ENCODE measurements around the gene GPX6. TPM values are rescaled to one million over a fixed set of nuclear protein-coding genes. Genes with fewer than 3 reads are reported as not detected.
"Not testable (repeated sequence)": the region's sequence is repeated elsewhere in the genome, so short reads cannot be mapped to it uniquely, and the experiment has no call there.

GPX6 gene
- total RNA-seq, 1 donor from 2014 or later: not detected

DNA sequence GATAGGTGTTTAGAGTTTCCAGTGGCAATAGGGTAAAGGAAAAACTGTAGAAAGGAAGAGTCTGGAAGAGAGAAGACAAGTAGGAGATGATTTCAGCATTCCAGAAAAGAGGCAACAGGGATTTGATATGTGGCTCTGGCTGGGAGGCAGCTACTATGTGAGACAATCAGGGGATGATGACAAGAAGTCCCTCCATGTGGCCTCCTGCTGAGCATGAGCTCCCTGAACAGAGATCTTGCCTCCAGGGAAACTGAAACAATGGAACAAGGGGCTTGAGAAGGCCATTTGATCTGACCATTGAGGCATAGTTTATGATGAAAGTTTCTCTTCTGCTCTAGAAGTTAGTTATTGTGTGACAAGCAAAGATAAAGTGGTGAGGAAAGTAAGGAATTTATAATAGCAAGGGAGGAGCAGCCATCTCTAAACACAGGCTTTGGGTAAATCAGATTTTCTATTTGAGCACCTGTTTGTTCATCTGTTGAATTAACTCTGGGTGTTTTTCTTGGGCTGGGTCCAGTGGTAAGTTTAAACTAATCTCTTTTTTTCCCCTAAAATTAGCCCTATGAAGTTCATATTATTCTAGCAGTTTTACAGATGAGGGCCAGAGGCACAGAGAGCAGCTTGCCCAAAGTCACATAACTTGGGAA, 7.1 kb upstream of the GPX6 start:
- Histone ChIP-seq H3K4me3 (no peak overlapping the region), H3K4me1 (no peaks in the 10 kb centered on the region), H3K9me3 (no peaks in the 10 kb centered on the region), H3K27me3 (peaks cover 19% of the 10 kb centered on the region), H3K36me3 (no peaks in the 10 kb centered on the region), H3K27ac (no peak overlapping the region)
- no peak for ATAC-seq
- TF ChIP-seq, protein P1, sequence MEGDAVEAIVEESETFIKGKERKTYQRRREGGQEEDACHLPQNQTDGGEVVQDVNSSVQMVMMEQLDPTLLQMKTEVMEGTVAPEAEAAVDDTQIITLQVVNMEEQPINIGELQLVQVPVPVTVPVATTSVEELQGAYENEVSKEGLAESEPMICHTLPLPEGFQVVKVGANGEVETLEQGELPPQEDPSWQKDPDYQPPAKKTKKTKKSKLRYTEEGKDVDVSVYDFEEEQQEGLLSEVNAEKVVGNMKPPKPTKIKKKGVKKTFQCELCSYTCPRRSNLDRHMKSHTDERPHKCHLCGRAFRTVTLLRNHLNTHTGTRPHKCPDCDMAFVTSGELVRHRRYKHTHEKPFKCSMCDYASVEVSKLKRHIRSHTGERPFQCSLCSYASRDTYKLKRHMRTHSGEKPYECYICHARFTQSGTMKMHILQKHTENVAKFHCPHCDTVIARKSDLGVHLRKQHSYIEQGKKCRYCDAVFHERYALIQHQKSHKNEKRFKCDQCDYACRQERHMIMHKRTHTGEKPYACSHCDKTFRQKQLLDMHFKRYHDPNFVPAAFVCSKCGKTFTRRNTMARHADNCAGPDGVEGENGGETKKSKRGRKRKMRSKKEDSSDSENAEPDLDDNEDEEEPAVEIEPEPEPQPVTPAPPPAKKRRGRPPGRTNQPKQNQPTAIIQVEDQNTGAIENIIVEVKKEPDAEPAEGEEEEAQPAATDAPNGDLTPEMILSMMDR (IDR thresholded peaks at IDR 0.05): no peak
- DNase-seq: no peak
- intact Hi-C loops (cut with DNase I): no loop called here

DNA sequence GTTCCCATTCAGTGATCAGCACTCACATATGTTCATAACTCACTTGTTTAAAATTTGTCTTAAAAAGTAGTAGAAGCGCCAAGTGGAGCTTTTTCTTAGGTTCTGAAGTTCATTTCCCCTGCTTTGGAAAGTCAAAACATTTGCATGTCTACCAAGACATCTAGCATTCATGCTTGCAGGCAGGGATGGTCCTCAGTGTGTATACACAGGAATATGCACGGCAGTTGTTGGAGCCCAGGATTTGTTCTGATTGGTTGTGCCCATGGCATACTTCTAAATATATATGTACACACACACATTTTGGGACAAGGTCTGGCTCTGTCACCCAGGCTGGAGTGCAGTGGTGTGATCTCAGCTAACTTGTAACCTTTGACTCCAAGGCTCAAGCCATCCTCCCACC, 2.4 kb upstream of the GPX6 start:
- H3K9me3 ChIP-seq: no peaks in the 10 kb centered on the region
- no peak for DNase-seq
- no peak overlapping the region for H3K27ac ChIP-seq
- intact Hi-C loops (cut with DNase I): no loop called here
- H3K4me1 ChIP-seq: no peaks in the 10 kb centered on the region
- TF ChIP-seq, protein P1 (IDR thresholded peaks at IDR 0.05): no peak
- ATAC-seq: no peak
- H3K4me3 ChIP-seq: no peak overlapping the region
- H3K36me3 ChIP-seq: no peaks in the 10 kb centered on the region
- no peaks in the 10 kb centered on the region for H3K27me3 ChIP-seq

DNA sequence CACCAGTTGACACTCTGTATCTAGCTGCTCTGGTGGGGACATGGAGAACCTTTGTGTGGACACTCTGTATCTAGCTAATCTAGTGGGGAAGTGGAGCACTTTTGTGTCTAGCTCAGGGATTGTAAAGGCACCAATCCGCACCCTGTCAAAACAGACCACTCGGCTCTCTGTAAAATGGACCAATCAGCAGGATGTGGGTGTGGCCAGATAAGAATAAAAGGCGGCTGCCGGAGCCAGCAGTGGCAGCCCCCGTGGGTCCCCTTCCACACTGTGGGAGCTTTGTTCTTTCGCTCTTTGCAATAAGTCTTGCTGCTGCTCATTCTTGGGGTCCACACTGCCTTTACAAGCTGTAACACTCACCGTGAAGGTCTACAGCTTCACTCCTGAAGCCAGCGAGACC, 3.2 kb downstream of the GPX6 start:
- H3K27ac ChIP-seq; H3K4me1 ChIP-seq; H3K27me3 ChIP-seq; DNase-seq; ATAC-seq; intact Hi-C loops (cut with DNase I); H3K36me3 ChIP-seq; H3K4me3 ChIP-seq; H3K9me3 ChIP-seq: not testable (repeated sequence)

DNA sequence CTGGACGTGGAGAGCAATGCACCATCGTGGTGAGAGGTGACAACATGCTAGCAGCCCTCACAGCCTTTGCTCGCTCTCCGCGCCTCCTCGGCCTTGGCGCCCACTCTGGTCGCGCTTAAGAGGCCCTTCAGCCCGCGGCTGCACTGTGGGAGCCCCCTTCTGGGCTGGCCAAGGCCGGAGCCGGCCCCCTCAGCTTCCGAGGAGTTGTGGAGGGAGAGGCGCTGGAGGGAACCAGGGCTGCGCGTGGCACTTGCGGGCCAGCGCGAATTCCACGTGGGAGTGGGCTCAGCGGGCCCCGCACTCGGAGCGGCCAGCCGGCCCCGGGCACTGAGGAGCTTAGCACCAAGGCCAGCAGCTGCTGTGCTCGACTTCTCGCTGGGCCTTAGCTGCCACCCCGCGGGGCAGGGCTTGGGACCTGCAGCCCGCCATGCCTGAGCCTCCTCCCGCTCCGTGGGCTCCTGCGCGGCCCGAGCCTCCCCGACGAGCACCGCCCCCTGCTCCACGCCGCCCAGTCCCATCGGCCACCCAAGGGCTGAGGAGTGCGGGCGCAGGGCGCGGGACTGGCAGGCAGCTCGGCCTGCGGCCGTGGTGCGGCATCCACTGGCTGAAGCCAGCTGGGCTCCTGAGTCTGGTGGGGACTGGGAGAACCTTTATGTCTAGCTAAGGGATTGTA, 3.8 kb downstream of the GPX6 start:
- Histone ChIP-seq H3K27me3 (no peaks in the 10 kb centered on the region), H3K4me1 (no peaks in the 10 kb centered on the region), H3K36me3 (no peaks in the 10 kb centered on the region), H3K4me3 (no peak overlapping the region), H3K9me3 (no peaks in the 10 kb centered on the region), H3K27ac (no peak overlapping the region)
- ATAC-seq (no peak), DNase-seq (no peak)
- intact Hi-C loops (cut with DNase I): no loop called here
- TF ChIP-seq, protein P1 (IDR thresholded peaks at IDR 0.05): no peak

DNA sequence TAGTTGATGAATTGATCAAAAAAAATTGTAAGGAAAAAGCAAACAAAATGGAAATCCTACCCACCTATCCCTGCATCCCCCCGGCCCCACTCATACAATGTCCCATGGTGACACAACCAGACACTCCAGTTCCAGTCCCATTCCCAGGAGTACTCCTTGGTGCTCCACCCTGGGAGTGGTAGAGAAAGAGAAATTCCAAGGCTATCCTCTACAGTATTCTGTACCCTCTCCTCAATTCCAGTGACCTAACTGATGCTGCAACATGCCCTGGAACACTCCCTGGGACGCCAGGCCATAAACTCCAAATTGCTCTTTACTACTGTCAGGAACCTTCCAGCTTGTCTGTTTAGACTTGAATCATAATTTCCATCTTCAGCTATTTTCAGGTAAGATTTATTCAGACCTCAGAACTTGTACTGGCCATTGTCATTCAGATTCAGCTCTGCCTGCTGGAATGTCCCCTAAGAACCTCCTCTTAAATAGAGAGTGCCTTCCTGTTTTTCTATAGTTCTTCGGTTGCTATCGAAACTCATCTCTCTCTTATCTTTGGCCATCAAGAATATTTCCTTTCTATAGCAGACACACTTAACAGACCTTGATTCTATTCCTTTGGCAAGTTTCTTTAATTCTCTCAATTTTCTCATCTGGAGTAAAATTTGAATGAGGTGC, 8.7 kb downstream of the GPX6 start:
- H3K27me3 ChIP-seq: no peaks in the 10 kb centered on the region
- H3K36me3 ChIP-seq: no peaks in the 10 kb centered on the region
- TF ChIP-seq, protein P1 (IDR thresholded peaks at IDR 0.05): no peak
- no peaks in the 10 kb centered on the region for H3K9me3 ChIP-seq
- no peak for DNase-seq
- intact Hi-C loops (cut with DNase I): no loop called here
- no peak overlapping the region for H3K4me3 ChIP-seq
- H3K4me1 ChIP-seq: no peaks in the 10 kb centered on the region
- ATAC-seq: no peak
- H3K27ac ChIP-seq: no peak overlapping the region

DNA sequence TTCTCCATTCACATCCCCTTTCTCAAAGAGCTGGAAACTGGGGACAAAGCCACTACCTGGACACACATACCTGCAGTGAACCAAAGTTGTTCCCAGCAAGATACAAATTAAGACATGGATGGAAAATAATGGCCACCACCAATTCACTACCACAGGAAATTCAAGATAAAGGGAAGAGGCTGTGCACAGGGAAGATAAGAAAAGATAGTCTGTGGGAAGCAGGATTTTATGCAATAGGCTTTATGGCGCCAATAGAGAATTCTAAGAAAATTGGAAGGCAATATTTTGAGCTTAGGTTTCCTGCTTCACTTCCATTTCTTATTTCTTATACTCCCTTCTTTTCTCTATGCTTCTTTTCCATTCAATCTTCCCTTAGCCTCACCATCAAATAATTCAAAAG, 9.9 kb downstream of the GPX6 start:
- Histone ChIP-seq H3K27ac (no peak overlapping the region), H3K4me3 (no peak overlapping the region), H3K27me3 (no peaks in the 10 kb centered on the region), H3K9me3 (no peaks in the 10 kb centered on the region), H3K4me1 (no peaks in the 10 kb centered on the region), H3K36me3 (no peaks in the 10 kb centered on the region)
- intact Hi-C loops (cut with DNase I): no loop called here
- DNase-seq (no peak), ATAC-seq (no peak)
- TF ChIP-seq, protein P1 (IDR thresholded peaks at IDR 0.05): no peak

DNA sequence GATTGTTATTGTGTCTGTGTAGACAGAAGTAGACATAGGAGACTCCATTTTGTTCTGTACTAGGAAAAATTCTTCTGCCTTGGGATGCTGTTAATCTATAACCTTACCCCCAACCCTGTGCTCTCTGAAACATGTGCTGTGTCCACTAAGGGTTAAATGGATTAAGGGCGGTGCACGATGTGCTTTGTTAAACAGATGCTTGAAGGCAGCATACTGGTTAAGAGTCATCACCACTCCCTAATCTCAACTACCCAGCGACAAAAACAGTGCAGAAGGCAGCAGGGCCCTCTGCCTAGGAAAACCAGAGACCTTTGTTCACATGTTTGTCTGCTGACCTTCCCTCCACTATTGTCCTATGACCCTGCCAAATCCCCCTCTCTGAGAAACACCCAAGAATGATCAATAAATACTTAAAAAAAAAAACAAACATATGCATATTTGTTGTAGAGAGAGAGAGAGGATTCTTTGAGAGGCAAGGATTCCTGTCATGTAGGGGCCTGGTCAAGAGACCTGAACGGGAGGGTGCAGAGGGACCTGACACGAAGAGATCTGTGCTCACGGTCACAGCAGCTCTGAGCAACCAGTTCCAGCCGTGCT, 12.8 kb downstream of the GPX6 start:
- H3K4me3 ChIP-seq; H3K4me1 ChIP-seq; H3K9me3 ChIP-seq; ATAC-seq; DNase-seq; H3K27me3 ChIP-seq; H3K27ac ChIP-seq; intact Hi-C loops (cut with DNase I); H3K36me3 ChIP-seq: not testable (repeated sequence)

DNA sequence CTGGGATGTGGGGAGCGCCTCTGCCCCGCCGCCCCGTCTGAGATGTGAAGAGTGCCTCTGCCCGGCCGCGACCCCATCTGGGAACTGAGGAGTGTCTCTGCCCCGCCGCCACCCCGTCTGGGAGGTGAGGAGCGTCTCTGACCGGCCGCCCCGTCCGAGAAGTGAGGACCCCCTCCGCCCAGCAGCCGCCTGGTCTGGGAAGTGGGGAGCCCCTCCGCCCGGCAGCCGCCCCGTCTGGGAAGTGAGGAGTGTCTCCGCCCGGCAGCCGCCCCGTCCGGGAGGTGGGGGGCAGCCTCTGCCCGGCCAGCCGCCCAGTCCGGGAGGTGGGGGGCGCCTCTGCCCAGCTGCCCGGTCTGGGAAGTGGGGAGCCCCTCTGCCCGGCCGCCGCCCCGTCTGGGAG, 13.5 kb downstream of the GPX6 start:
- H3K4me3 ChIP-seq; H3K4me1 ChIP-seq; DNase-seq; ATAC-seq; intact Hi-C loops (cut with DNase I); H3K27ac ChIP-seq; H3K36me3 ChIP-seq; H3K27me3 ChIP-seq; H3K9me3 ChIP-seq: not testable (repeated sequence)

Data from upper lobe of right lung (tissue), 1 donor.